GM20431 (cell line): ENCODE results near the gene CAV3.

ENCODE experiments used
- in situ Hi-C: fragments of 300-500 bp; cut with MseI, MboI; formaldehyde crosslinking; loops from one replicate; pipeline ENCODE4 v1.15.0; 2020; ENCODE audit warnings: low sequenced_read_pairs; ENCODE audit not compliant: unreplicated experiment

Gene CAV3

GRCh38 chr3:8734137-8734878 lies 706 bp downstream of the CAV3 start:
- in situ Hi-C loops, result no loop called here

- in situ Hi-C loops, result no loop called here
Observed at GRCh38 chr3:8734908-8735307, 1.3 kb downstream of the CAV3 start.

- in situ Hi-C loops, result no loop called here
Observed at GRCh38 chr3:8736436-8736835, 2.8 kb downstream of the CAV3 start.

GRCh38 chr3:8737301-8737700 lies 3.7 kb downstream of the CAV3 start:
- in situ Hi-C loops, result no loop called here

- in situ Hi-C loops, result no loop called here
Observed at GRCh38 chr3:8737823-8738222, 4.2 kb downstream of the CAV3 start.

- in situ Hi-C loops, result no loop called here
Observed at GRCh38 chr3:8738639-8739038, 5.0 kb downstream of the CAV3 start.

- in situ Hi-C loops, result no loop called here
Observed at GRCh38 chr3:8739757-8740504, 6.3 kb downstream of the CAV3 start.

GRCh38 chr3:8741581-8742261 lies 8.1 kb downstream of the CAV3 start:
- in situ Hi-C loops, result no loop called here

GRCh38 chr3:8743021-8743601 lies 9.5 kb downstream of the CAV3 start:
- in situ Hi-C loops, result no loop called here

GRCh38 chr3:8743911-8744310 lies 10.3 kb downstream of the CAV3 start:
- in situ Hi-C loops, result no loop called here

- in situ Hi-C loops, result no loop called here
Observed at GRCh38 chr3:8745619-8746370, 12.2 kb downstream of the CAV3 start.

GRCh38 chr3:8746780-8747345 lies 13.3 kb downstream of the CAV3 start:
- in situ Hi-C loops, result no loop called here

GRCh38 chr3:8749316-8749715 lies 15.7 kb downstream of the CAV3 start:
- in situ Hi-C loops, result no loop called here

GRCh38 chr3:8752832-8753231 lies 19.2 kb downstream of the CAV3 start:
- in situ Hi-C loops, result no loop called here

GRCh38 chr3:8755097-8755496 lies 21.5 kb downstream of the CAV3 start:
- in situ Hi-C loops, result no loop called here

GRCh38 chr3:8755564-8756237 lies 22.1 kb downstream of the CAV3 start:
- in situ Hi-C loops, result no loop called here

- in situ Hi-C loops, result no loop called here
Observed at GRCh38 chr3:8756671-8757070, 23.1 kb downstream of the CAV3 start.

GRCh38 chr3:8757551-8758518 lies 24.2 kb downstream of the CAV3 start:
- in situ Hi-C loops, result no loop called here
